Measurements from ENCODE around the gene RBMS3.

RBMS3 gene

DNA sequence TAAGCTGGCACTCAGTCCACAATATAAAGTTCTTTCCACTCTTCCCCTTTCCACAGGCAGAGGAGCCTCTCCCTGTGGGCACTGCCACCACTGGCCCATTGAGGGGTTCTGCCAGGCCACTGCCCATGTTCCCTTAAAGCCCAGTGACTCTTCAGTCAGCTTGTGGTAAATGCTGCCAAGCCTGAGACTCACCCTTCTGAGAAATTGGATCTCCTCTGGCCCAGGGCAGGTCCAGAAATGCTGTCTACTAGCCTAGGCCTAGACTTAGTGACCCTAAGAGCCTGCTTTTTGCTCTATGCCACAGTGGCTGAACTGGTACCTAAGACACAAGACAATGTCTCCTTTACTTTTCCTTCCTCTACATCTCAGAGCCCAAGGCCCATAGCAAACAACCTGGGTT is 295.8 kb downstream of the RBMS3 start:
- DNase-seq (ENCODE audit: low read depth): no peak

DNA sequence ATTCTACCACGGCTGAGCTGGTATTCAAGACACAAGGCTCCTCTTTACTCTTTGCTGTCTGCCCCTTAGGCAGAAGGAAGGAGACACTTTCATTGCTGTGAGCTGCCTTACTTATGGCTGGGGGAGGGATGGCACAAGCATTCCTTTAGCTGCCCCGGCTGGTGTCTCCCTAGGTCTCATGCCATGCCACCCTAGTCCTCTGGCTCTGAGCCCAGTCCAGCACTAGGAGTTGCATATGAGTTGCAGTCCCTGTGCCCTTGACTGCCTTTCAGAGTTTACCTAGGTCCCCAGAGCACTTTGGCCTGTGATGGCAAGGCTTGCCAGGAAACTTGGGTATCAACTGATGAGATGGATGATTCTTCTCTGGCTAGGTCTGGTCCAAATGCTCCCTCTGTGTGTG is 296.4 kb downstream of the RBMS3 start:
- DNase-seq (ENCODE audit: low read depth): no peak

DNA sequence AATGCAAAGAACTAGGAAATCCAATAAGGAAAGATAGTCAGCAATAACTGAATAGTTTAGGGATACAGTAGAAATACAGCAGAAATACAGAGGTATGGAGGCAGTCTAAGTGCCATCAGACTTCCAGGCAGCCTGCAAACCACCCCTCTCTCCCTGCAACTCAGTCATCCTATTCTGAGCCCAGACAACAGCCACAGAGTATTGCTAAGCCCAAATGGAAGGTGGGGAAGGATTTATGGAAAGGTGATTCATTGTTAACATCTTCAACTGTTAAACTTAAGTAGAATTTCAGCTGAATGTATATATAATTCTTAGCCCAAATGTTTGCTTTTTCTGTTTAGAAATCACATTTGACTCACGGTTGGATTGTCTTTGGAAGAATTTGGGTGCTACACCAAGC is 300.4 kb downstream of the RBMS3 start:
- DNase-seq (ENCODE audit: low read depth): no peak

DNA sequence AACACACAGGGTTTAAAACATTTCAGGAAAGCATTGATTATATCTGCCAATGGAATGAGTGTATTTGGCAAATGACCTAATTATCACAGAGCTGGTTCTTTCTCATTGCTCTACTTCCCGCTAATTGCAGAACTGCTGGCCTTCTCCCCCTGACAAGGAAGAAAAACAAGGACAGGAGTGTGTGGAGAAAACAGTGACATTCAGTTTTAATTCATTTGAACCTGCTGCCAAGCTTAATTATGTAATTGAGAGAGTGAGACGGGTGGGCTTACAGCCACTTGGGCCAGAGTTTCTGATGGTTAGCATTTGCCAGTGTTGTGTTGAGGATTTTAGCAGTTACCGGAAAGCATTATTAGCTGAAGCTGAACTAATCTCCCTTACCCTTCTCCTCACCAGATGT is 301.4 kb downstream of the RBMS3 start:
- DNase-seq (ENCODE audit: low read depth): no peak

- no peak for DNase-seq (ENCODE audit: low read depth)
Observed at GRCh38 chr3:29583861-29584260, 303.0 kb downstream of the RBMS3 start.

- DNase-seq (ENCODE audit: low read depth): no peak
Observed at GRCh38 chr3:29585368-29585767, 304.5 kb downstream of the RBMS3 start.

DNA sequence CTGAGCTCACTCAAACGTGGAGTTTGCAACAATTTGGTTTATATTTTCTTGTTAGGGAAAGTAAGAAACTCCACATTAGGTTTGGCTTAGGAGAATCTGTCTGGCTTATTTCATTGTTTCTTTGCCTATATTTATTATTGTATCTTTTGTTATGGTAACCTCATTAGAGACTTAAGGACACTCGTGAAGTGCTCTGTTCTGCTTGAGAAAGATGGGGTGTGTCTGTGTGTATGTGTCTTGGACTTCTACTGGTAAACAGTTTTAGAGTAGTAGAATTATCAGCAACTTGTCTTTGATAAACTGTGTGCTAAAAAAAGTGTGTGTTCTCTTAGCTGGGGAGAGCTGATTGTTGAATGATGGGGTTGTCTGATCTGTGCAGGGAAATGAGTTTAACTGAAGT is 306.5 kb downstream of the RBMS3 start:
- no peak for DNase-seq (ENCODE audit: low read depth)

- no peak for DNase-seq (ENCODE audit: low read depth)
Observed at GRCh38 chr3:29590012-29590411, 309.1 kb downstream of the RBMS3 start.

- no peak for DNase-seq (ENCODE audit: low read depth)
Observed at GRCh38 chr3:29590461-29590860, 309.6 kb downstream of the RBMS3 start.

- DNase-seq (ENCODE audit: low read depth): no peak
Observed at GRCh38 chr3:29591579-29591978, 310.7 kb downstream of the RBMS3 start.

- no peak for DNase-seq (ENCODE audit: low read depth)
Observed at GRCh38 chr3:29593802-29594201, 312.9 kb downstream of the RBMS3 start.

- no peak for DNase-seq (ENCODE audit: low read depth)
Observed at GRCh38 chr3:29594261-29594660, 313.4 kb downstream of the RBMS3 start.

DNA sequence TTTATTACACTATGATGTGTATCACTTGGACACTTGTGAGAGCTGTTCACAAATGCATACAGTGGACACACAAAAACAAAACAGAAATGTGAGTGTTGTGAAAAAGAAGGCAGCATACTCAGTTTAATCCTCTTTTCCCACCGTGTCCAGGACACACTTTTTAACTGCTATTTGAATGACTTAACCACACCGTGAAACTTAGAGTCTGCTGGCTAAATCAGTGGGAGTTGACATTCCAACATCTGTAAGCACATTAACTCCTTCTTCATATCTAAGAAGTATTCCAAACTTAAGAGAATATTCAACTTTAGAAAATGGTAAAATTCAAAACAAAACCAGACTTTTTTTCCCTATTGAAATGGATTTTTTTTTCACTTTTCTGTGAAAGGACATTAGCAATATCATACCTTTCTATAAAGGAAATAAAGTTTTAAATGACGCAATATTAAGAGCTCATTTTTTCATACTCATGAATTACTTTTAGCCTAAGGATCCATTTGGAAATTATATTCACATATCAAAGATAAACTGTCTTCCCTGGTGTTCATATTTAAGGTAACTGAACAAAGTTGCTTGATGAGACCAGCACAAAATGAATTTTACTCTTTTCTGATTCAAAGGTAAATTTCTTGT is 316.6 kb downstream of the RBMS3 start:
- DNase-seq (ENCODE audit: low read depth): no peak

DNA sequence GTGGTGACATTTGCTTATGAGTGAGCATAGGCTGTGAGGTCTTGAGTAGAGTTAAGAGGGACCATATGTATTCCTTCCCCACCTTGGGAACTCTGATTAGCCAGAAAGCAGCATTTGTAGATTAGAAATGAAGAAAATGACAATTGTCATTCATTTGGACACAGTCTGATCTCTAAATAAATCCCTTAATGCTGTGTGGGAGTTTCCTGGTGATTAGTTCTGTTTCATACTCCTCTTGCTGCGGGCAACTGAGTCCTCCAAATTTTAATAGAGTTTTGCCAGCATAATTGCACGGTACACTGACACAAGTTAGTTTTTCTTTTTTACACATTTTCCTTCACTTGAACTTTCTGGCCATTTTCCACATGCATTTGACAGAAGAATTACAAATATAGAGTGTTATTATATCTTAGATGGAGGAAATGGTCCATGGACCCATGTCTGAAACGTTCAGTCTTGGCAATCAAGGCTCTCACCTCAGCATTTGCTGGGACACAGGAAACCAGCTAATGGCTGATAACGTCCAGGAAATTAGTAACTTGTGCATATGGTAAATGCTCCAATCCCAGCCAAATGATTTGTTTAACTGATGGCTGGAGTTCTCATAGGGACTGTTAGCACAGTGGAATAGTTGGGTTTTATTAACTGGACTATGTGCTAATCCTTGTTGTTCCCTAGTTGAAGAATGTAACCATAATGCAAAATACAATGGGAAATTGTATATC is 321.2 kb downstream of the RBMS3 start:
- no peak for DNase-seq (ENCODE audit: low read depth)

DNA sequence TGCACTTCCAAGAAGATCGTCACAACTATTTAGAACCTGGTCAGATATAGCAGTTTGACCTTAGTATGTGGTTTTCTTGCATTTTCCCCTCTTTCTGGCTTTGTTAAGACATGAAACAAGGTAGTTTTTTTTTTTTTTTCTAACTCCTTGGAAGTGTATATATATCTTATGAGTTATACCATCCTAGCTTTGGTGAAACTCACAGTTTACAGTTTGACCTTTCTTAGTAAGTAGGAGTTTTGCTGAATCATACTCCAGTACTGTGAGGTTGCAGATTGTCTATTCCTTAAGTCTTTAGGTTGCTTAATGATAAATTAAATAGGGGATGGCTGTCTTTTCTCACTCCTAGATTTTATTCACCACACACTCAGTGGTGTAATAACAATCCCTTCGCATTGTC is 325.0 kb downstream of the RBMS3 start:
- no peak for DNase-seq (ENCODE audit: low read depth)

DNA sequence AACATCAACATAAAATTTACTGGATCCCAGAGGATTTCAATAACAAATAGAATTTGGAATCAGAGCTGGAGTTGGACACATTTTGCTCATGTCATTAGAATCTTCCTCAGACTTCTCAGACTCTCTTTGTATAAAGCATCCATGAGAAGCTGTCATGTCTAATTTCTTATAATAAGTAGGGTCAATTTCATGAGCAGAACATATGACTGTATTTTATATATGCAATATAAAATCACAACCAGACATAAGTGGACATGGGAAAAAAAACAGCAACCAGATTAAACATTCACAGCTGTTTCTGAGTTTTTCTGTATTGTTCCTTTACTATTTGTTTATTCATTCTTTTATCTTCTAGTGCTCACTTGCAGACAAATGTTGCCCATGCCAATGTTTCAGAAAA is 325.5 kb downstream of the RBMS3 start:
- no peak for DNase-seq (ENCODE audit: low read depth)

DNA sequence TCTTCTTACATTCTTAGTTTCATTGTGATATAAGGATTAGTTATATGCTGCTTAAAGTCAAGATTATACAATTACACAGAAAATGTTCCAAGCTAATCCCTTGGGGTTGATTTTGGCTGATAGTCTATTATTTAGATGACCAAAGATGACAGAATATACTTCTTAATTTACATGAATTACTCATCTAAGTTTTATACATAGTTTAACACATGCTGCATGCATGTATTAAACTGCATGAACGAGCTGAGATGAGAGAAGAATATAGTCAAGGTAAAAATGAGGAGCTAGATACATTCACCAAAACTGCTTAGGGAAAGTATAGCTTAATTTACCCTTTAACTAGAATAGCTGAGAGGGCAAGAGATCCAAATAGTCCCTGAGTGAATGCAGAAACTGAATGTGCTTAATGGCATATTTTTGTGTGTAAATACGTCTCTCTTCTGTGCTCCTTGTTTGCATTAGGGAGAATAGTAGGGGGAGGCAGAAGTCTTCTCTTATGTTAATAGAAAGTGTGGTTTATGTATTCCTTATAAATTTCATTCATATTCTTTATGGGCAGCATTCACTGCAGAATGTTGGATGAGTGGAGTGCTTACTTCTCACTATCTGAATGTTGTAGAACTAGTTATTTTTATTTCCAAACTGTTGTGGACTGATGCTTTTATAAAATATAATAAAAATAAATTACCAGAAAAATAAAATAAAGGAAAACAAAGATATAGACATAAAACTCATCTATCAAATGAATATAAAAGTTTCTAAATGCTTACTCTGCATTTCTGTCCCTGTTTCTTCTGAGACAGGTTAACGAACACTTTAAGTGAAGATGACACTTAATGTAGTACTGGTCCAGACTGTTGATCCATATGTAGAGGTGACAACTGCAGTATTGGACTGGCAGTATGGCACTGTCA is 327.8 kb downstream of the RBMS3 start:
- no peak for DNase-seq (ENCODE audit: low read depth)

- no peak for DNase-seq (ENCODE audit: low read depth)
Observed at GRCh38 chr3:29609328-29609811, 328.5 kb downstream of the RBMS3 start.

DNA sequence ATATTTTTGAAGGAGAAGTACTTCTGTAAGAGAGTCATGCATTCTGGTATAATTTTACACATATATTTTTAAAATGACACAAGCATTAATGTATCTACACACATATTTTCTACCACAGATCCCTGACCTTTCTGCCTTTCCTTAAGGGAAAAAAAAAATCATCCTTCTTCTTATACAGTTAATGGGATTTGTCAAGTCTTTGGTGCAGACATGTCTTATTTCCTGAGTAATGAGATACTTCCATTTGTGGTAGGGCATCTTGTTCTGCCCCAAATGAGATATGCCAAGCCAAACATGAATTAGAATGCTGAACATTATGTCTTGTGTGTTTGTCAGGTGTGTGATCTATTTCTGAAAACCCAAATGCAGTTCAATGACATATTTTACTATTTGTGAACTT is 329.9 kb downstream of the RBMS3 start:
- no peak for DNase-seq (ENCODE audit: low read depth)

GRCh38 chr3:29611252-29611651 is 330.4 kb downstream of the RBMS3 start:
- DNase-seq (ENCODE audit: low read depth): no peak

GRCh38 chr3:29612536-29612935 is 331.7 kb downstream of the RBMS3 start:
- DNase-seq (ENCODE audit: low read depth): no peak

DNA sequence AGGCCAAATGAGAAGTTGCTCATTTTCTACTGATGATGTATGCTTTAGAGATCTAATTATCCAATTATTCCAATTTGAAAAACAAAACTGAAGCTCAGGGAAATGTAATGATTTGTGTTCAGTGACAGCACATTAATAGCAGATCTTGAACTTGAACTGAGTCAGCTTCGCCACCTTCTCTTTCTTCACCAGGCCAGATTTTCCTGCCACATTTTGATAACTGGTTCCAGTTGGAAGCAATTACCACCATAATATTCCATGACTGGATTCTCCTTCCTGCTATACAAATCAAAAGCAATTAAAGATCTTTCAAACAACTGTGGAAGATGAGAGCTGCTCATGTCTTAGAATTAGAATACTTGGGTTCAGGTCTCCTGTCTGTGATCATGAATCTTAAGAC is 334.1 kb downstream of the RBMS3 start:
- DNase-seq (ENCODE audit: low read depth): no peak
